ENCODE results near the gene NCKAP5.

- TF ChIP-seq, protein P1, sequence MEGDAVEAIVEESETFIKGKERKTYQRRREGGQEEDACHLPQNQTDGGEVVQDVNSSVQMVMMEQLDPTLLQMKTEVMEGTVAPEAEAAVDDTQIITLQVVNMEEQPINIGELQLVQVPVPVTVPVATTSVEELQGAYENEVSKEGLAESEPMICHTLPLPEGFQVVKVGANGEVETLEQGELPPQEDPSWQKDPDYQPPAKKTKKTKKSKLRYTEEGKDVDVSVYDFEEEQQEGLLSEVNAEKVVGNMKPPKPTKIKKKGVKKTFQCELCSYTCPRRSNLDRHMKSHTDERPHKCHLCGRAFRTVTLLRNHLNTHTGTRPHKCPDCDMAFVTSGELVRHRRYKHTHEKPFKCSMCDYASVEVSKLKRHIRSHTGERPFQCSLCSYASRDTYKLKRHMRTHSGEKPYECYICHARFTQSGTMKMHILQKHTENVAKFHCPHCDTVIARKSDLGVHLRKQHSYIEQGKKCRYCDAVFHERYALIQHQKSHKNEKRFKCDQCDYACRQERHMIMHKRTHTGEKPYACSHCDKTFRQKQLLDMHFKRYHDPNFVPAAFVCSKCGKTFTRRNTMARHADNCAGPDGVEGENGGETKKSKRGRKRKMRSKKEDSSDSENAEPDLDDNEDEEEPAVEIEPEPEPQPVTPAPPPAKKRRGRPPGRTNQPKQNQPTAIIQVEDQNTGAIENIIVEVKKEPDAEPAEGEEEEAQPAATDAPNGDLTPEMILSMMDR (IDR thresholded peaks at IDR 0.05; ENCODE audit: poor library complexity), result no peak
- no peak for TF ChIP-seq EZH2phosphoT487 (IDR thresholded peaks at IDR 0.05; ENCODE audit: low read depth, severe bottlenecking, unreplicated experiment)
- no peak for TF ChIP-seq EZH2 (IDR thresholded peaks at IDR 0.05; ENCODE audit: borderline replicate concordance)
Measured at GRCh38 chr2:133408671-133409070, 159.6 kb downstream of the NCKAP5 start.
